Fibroblast of pulmonary artery (primary cell): ENCODE data around the gene RBM19.

Source experiments
- DNase-seq: peaks from one replicate; pipeline ENCODE4 v3.0.0-alpha.2; 2010; ENCODE audit warnings: low read depth
- H3K4me3 ChIP-seq: replicated peaks from 2 replicates; pipeline ENCODE4 v1.5.1; 2011; ENCODE audit warnings: low read depth, mild to moderate bottlenecking, control low read depth, low read length, moderate library complexity
- TF ChIP-seq, protein P1 (sequence below): IDR thresholded peaks from 2 replicates; pipeline ENCODE4 v1.5.1; 2011; ENCODE audit warnings: mild to moderate bottlenecking, control low read depth, low read length, inconsistent platforms; ENCODE audit errors: missing control alignments

Gene RBM19

GRCh38 chr12:113877607-113878006 is 88.5 kb downstream of the RBM19 start:
- TF ChIP-seq, protein P1, sequence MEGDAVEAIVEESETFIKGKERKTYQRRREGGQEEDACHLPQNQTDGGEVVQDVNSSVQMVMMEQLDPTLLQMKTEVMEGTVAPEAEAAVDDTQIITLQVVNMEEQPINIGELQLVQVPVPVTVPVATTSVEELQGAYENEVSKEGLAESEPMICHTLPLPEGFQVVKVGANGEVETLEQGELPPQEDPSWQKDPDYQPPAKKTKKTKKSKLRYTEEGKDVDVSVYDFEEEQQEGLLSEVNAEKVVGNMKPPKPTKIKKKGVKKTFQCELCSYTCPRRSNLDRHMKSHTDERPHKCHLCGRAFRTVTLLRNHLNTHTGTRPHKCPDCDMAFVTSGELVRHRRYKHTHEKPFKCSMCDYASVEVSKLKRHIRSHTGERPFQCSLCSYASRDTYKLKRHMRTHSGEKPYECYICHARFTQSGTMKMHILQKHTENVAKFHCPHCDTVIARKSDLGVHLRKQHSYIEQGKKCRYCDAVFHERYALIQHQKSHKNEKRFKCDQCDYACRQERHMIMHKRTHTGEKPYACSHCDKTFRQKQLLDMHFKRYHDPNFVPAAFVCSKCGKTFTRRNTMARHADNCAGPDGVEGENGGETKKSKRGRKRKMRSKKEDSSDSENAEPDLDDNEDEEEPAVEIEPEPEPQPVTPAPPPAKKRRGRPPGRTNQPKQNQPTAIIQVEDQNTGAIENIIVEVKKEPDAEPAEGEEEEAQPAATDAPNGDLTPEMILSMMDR, result no peak
- DNase-seq, result no peak
- H3K4me3 ChIP-seq, result no peak overlapping the region

DNA sequence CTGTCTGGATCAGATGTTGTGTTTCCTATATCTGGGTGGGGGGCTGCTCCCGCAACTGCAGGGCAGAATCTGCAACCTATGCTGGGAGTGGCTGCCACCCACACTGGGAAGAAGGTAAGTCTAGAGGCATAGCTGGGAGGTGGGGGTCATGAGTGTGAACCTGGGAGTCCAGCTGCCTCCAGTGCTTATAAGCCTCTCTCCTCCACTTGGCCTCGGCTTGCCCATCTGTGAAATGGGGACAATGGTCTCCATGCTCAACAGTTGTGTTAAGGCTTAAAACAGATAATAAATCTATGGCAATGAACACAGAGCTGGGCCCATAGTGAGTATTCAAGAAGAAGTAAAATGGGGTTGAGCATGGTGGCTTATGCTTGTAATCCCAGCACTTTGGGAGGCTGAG is 90.0 kb downstream of the RBM19 start:
- DNase-seq, result no peak
- TF ChIP-seq, protein P1, result no peak
- H3K4me3 ChIP-seq, result no peak overlapping the region

- TF ChIP-seq, protein P1, result no peak
- no peak overlapping the region for H3K4me3 ChIP-seq
- peak; percentile 73 for DNase-seq
These were observed 90.4 kb downstream of the RBM19 start for GRCh38 chr12:113875691-113876090.

DNA sequence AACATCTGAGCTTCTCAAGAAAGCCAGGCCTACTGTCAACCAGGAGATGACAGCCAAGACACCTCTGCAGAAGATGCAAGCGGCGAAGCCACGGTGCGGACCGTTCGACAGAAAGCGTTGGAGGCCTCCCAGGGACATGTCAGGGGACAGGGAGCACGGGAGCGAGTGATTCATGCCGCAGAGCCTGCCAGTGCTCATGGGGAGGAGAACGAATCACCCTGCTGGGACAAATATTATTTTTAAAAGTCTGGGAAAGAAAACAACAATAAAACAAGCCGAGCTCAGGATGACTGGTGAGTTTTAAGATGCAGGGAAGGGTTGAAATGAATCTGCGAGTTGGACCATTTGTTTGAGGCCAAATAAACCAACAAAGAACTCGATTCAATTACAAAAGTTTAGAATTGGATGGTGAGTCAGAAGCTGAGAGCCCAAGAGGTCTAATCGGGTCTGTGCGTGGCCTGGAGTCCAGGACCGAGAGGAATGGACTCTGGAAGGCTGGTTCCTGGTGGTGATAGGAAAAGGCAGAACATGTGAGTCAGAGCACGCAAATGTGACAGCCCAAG is 91.0 kb downstream of the RBM19 start:
- no peak overlapping the region for H3K4me3 ChIP-seq

DNA sequence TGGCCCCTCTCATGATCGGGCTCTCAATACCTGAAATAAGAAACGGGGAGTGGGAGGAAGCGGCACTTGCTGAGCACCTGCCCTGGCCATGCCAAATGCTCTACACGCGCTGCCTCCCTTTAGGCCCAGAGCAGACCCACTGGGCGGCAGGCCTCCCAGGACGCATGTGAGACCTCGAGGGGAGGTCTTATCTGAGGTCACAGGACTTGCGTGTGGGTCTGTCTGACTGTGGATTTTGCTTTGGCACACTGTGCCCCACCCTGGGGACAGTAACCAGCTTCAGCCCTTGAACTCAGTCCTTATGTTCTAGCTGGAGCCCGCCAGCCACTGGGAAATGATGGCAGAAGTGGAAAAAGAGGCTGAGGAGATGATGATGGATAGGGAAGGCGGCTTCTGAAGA is 91.8 kb downstream of the RBM19 start:
- DNase-seq, result no peak
- TF ChIP-seq, protein P1, result no peak
- H3K4me3 ChIP-seq, result no peak overlapping the region

More for the DNA sequence above, 91.0 kb downstream of the RBM19 start:
- TF ChIP-seq, protein P1, result no peak
- peak; percentile 79 for DNase-seq

- no peak for DNase-seq
- no peak overlapping the region for H3K4me3 ChIP-seq
- TF ChIP-seq, protein P1, result no peak
These were observed 92.4 kb downstream of the RBM19 start for GRCh38 chr12:113873740-113874139.

DNA sequence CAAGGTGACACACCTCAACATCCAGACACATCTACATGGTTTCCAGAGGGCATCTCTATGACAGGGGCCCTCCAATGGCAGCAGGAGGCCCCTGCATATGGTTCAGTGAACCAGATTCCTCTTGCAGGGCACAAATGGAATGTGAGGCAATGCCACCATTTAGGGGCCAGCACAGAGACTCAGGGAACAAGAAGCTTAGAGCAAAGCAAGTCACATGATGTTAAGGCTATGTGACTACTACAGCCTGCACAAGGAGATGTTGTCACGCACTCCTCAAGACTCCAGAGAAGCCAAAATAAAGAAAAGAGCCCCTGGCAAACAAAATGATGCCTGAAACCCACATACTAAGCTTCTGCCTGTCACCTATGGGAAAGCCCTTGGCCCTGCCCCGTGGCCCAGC is 95.2 kb downstream of the RBM19 start:
- TF ChIP-seq, protein P1, result no peak

More for the DNA sequence above, 95.2 kb downstream of the RBM19 start:
- DNase-seq, result no peak
- no peak overlapping the region for H3K4me3 ChIP-seq
